Endothelial cell of umbilical vein (primary cell): ENCODE data around the gene ABHD14A.

Source experiments
- EZH2 ChIP-seq: IDR thresholded peaks from 2 replicates; pipeline ENCODE4 v1.6.1; 2012; ENCODE audit warnings: borderline replicate concordance, low read depth, mild to moderate bottlenecking, moderate library complexity, low read length, inconsistent platforms; ENCODE audit not compliant: severe bottlenecking
- FOS ChIP-seq: IDR thresholded peaks from 2 replicates; pipeline ENCODE4 v1.6.1; 2011; ENCODE audit warnings: mild to moderate bottlenecking, low read length, moderate library complexity, borderline replicate concordance; ENCODE audit not compliant: insufficient read depth
- JUN ChIP-seq: IDR thresholded peaks from 2 replicates; pipeline ENCODE4 v1.6.1; 2011; ENCODE audit warnings: borderline replicate concordance, low read depth; ENCODE audit not compliant: insufficient read length, insufficient read depth
- MYC ChIP-seq: IDR thresholded peaks from one replicate; pipeline ENCODE4 v1.6.1; 2011; ENCODE audit warnings: mild to moderate bottlenecking, low read depth, low read length
- POLR2A ChIP-seq: IDR thresholded peaks from 2 replicates; pipeline ENCODE4 v1.6.1; 2012; ENCODE audit warnings: low read depth, mild to moderate bottlenecking, control low read depth, low read length
- POLR2AphosphoS5 ChIP-seq: IDR thresholded peaks from 2 replicates; pipeline ENCODE4 v1.6.1; 2012; ENCODE audit warnings: low read depth, mild to moderate bottlenecking, control low read depth, low read length, moderate library complexity; ENCODE audit not compliant: insufficient read depth
- TF ChIP-seq, protein P1 (sequence below), 2 donors: IDR thresholded peaks; 1 replicate in 1 of 2; 2 replicates in 1 of 2; pipeline ENCODE4 v1.5.1; 2011; ENCODE audit warnings: low read length in 2 of 2, mild to moderate bottlenecking in 2 of 2, moderate library complexity in 2 of 2, control low read depth in 1 of 2, inconsistent platforms in 1 of 2, low read depth in 1 of 2; ENCODE audit not compliant: insufficient read depth in 1 of 2; ENCODE audit errors: extremely low read depth in 1 of 2
- TF ChIP-seq, protein P2 (sequence below): IDR thresholded peaks from 2 replicates; pipeline ENCODE4 v1.6.1; 2011; ENCODE audit not compliant: insufficient read depth, insufficient read length

DNA sequence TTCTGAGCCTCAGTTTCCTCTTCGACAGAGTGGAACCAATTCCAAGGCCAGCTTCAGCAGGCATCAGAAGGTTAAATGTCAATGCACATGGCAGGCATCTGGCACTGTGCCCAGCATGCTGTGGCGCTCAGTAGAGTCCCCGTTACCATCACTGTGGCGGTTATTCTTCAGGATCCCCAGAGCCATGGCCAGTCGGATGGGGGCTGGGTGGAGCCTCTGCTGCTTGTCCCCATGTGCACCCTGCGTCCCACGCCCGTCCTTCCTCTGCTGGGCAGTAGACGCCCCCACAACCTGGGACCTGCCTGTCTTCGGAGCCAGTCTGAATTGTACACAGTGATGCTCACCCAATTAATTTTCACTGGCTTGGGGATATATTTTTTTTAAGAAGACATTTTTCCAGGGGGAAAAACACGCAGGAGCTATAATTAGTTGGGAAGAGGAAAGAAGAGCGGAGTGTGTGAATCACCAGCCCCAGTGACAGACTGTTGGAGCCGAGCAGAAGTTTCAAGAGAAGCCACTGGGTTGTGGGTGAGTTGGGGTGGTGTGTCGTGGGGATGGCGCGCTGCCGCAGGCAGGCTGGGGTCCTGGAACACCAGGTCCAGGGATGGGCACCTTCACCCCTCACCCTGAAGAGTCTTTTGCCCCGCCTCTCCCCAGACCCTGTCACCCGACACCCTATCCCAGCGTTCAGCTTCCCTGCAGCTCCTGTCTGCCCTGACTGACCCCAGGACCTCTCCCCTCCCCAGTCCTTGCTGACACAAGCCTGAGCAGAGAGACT is 47.6 kb downstream of the ABHD14A start:
- no peak for TF ChIP-seq POLR2AphosphoS5
- TF ChIP-seq, protein P1, sequence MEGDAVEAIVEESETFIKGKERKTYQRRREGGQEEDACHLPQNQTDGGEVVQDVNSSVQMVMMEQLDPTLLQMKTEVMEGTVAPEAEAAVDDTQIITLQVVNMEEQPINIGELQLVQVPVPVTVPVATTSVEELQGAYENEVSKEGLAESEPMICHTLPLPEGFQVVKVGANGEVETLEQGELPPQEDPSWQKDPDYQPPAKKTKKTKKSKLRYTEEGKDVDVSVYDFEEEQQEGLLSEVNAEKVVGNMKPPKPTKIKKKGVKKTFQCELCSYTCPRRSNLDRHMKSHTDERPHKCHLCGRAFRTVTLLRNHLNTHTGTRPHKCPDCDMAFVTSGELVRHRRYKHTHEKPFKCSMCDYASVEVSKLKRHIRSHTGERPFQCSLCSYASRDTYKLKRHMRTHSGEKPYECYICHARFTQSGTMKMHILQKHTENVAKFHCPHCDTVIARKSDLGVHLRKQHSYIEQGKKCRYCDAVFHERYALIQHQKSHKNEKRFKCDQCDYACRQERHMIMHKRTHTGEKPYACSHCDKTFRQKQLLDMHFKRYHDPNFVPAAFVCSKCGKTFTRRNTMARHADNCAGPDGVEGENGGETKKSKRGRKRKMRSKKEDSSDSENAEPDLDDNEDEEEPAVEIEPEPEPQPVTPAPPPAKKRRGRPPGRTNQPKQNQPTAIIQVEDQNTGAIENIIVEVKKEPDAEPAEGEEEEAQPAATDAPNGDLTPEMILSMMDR (IDR thresholded peaks at IDR 0.05; ENCODE audit: extremely low read depth in 1 of 2, insufficient read depth in 1 of 2, low read depth in 1 of 2, low read length in 2 of 2), result no peak
- TF ChIP-seq, protein P2, sequence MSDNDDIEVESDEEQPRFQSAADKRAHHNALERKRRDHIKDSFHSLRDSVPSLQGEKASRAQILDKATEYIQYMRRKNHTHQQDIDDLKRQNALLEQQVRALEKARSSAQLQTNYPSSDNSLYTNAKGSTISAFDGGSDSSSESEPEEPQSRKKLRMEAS, result no peak
- no peak for TF ChIP-seq POLR2A
- TF ChIP-seq EZH2, result no peak
- TF ChIP-seq MYC, result no peak
- no peak for TF ChIP-seq JUN
- no peak for TF ChIP-seq FOS
